Subcutaneous abdominal adipose tissue (tissue), 5 donors: Measurements from ENCODE around the gene NBL1.
"Not testable (repeated sequence)": the region's sequence is repeated elsewhere in the genome, so short reads cannot be mapped to it uniquely, and the experiment has no call there.

Experiments used
- H3K27ac ChIP-seq: one replicate; pipeline ENCODE4 v1.7.0; 2013; ENCODE audit warnings: low read depth, mild to moderate bottlenecking, inconsistent platforms, low read length, moderate library complexity
- H3K27me3 ChIP-seq, 5 donors: one replicate each; pipeline ENCODE4 v1.7.0; 2013; ENCODE audit warnings: low read length in 5 of 5, inconsistent platforms in 1 of 5; ENCODE audit not compliant: control insufficient read depth in 5 of 5, insufficient read depth in 4 of 5
- H3K36me3 ChIP-seq, 5 donors: one replicate each; pipeline ENCODE4 v1.7.0; 2013; ENCODE audit warnings: low read length in 5 of 5; ENCODE audit not compliant: control insufficient read depth in 5 of 5, insufficient read depth in 5 of 5
- H3K4me1 ChIP-seq, 5 donors: one replicate each; pipeline ENCODE4 v1.7.0; 2013; ENCODE audit warnings: low read length in 5 of 5, mild to moderate bottlenecking in 3 of 5, moderate library complexity in 1 of 5; ENCODE audit not compliant: control insufficient read depth in 5 of 5, insufficient read depth in 5 of 5
- H3K4me3 ChIP-seq, 5 donors: one replicate each; pipeline ENCODE4 v1.7.0; 2013; ENCODE audit warnings: low read length in 5 of 5, low read depth in 1 of 5
- H3K9ac ChIP-seq, 5 donors: one replicate each; pipeline ENCODE4 v1.7.0; 2013; ENCODE audit warnings: low read length in 5 of 5, mild to moderate bottlenecking in 4 of 5, moderate library complexity in 3 of 5
- H3K9me3 ChIP-seq, 5 donors: one replicate each; pipeline ENCODE4 v1.7.0; 2013; ENCODE audit warnings: low read length in 5 of 5; ENCODE audit not compliant: control insufficient read depth in 5 of 5
- donor health status: healthy.
- donor health status: healthy.
- donor health status: healthy.
- donor health status: healthy.
- donor health status: healthy.

Gene NBL1

DNA sequence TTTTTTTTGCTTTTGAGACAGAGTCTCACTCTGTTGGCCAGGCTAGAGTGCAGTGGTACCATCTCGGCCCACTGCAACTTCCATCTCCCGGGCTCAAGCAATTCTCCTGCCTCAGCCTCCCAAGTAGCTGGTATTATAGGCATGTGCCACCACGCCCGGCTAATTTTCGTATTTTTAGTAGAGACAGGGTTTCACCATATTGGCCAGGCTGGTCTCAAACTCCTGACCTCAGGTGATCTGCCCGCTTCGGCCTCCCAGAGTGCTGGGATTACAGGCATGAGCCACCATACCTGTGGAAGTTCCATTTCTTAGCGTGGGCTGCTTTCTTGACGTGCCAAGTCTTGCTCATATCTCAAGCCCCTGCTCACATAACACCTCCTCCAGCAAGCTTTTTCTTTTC lies 9.0 kb upstream of the NBL1 start:
- H3K27me3 ChIP-seq, H3K9ac ChIP-seq, H3K4me3 ChIP-seq, H3K27ac ChIP-seq, H3K9me3 ChIP-seq, H3K36me3 ChIP-seq, H3K4me1 ChIP-seq: not testable (repeated sequence)

GRCh38 chr1:19635646-19636045 lies 8.5 kb upstream of the NBL1 start:
- Histone ChIP-seq H3K9ac (no peak overlapping the region), H3K27me3 (no peaks in the 10 kb centered on the region), H3K9me3 (no peaks in the 10 kb centered on the region), H3K4me3 (no peak overlapping the region), H3K27ac (peak overlapping the region; percentile 2), H3K4me1 (peaks cover 0 to 9% (median 2%) of the 10 kb centered on the region in 5 donors), H3K36me3 (no peaks in the 10 kb centered on the region)

DNA sequence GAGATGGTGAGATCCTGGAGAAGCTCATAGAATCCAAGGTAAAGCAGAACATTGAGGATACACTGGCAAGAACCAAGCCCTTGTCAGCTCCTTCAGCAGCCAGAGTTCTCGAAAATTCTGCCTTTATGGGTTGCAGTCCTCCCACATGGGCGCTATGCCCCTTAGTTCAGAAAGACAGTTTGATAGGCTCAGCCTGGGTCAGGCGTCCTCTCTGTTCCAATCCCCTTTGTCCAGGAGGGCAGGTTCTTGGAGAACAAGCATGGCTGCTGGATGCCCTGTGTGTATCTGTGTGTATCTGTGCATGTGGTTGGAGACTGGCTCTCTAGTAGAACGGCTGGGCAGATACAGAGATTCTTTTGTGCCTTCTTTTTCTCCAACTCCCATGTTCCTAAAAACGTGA lies 8.0 kb upstream of the NBL1 start:
- H3K36me3 ChIP-seq, result no peaks in the 10 kb centered on the region
- H3K4me1 ChIP-seq, result peaks cover 0 to 10% (median 2%) of the 10 kb centered on the region in 5 donors
- H3K9ac ChIP-seq, result no peak overlapping the region
- H3K27me3 ChIP-seq, result no peaks in the 10 kb centered on the region
- H3K4me3 ChIP-seq, result no peak overlapping the region
- H3K27ac ChIP-seq, result peak overlapping the region; percentile 2
- H3K9me3 ChIP-seq, result no peaks in the 10 kb centered on the region

DNA sequence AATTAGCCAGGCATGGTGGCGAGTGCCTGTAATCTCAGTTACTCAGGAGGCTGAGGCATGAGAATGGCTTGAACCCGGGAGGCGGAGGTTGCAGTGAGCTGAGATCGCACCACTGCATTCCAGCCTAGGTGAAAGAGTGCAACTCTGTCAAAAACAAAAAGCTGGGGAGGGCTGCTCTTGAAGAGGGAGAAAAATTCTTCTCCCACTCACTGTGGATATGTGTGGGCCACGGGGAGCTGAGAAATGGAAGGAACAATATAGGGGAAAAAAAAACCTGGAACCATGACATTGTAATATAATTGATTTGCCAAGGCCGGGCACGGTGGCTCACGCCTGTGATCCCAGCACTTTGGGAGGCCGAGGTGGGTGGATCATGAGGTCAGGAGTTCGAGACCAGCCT lies 7.4 kb upstream of the NBL1 start:
- H3K4me3 ChIP-seq, H3K9ac ChIP-seq, H3K27ac ChIP-seq, H3K9me3 ChIP-seq, H3K36me3 ChIP-seq, H3K27me3 ChIP-seq: not testable (repeated sequence)
- H3K4me1 ChIP-seq, result peaks cover 0 to 10% (median 2%) of the 10 kb centered on the region in 5 donors

DNA sequence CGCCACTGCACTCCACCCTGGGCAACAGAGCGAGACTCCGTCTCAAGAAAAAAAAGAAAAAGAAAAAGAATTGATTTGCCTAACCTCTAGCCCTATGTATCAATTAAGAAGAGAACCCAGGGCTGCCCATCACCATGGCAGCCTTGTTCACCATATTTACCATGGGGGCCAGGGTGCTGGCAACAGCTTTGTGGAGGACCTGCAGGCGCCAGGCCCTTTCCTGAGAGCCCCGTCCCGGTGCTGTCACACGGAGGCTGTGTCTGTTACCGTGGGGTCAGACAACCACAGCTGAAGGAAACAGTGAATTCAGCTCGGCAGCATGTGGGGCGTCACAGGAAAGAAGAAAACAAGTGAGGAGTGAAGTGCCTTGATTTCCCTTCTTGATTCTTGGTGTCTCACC lies 6.5 kb upstream of the NBL1 start:
- H3K36me3 ChIP-seq, result no peaks in the 10 kb centered on the region
- peaks cover 0 to 10% (median 2%) of the 10 kb centered on the region in 5 donors for H3K4me1 ChIP-seq
- no peaks in the 10 kb centered on the region for H3K9me3 ChIP-seq
- H3K27ac ChIP-seq, result no peak overlapping the region
- H3K9ac ChIP-seq, result no peak overlapping the region
- H3K27me3 ChIP-seq, result no peaks in the 10 kb centered on the region
- H3K4me3 ChIP-seq, result no peak overlapping the region

- not testable (repeated sequence) for H3K9me3 ChIP-seq, H3K4me3 ChIP-seq, H3K9ac ChIP-seq, H3K36me3 ChIP-seq, H3K27me3 ChIP-seq, H3K27ac ChIP-seq
- peaks cover 4 to 18% (median 10%) of the 10 kb centered on the region in 5 donors for H3K4me1 ChIP-seq
These were observed 4.9 kb upstream of the NBL1 start for GRCh38 chr1:19639228-19639627.

GRCh38 chr1:19639999-19640362 lies 4.1 kb upstream of the NBL1 start:
- no peak overlapping the region for H3K27ac ChIP-seq

GRCh38 chr1:19640363-19641316 lies 3.5 kb upstream of the NBL1 start:
- no peaks in the 10 kb centered on the region for H3K27me3 ChIP-seq
- no peaks in the 10 kb centered on the region for H3K36me3 ChIP-seq
- no peak overlapping the region for H3K9ac ChIP-seq
- H3K4me3 ChIP-seq, result no peak overlapping the region
- H3K4me1 ChIP-seq, result peaks cover 4 to 28% (median 20%) of the 10 kb centered on the region in 5 donors
- no peaks in the 10 kb centered on the region for H3K9me3 ChIP-seq
- H3K27ac ChIP-seq, result no peak overlapping the region

More at GRCh38 chr1:19639999-19640362, 4.1 kb upstream of the NBL1 start:
- Histone ChIP-seq H3K36me3 (no peaks in the 10 kb centered on the region), H3K27me3 (no peaks in the 10 kb centered on the region), H3K4me1 (peaks cover 4 to 21% (median 13%) of the 10 kb centered on the region in 5 donors), H3K9me3 (no peaks in the 10 kb centered on the region), H3K9ac (no peak overlapping the region), H3K4me3 (no peak overlapping the region)

DNA sequence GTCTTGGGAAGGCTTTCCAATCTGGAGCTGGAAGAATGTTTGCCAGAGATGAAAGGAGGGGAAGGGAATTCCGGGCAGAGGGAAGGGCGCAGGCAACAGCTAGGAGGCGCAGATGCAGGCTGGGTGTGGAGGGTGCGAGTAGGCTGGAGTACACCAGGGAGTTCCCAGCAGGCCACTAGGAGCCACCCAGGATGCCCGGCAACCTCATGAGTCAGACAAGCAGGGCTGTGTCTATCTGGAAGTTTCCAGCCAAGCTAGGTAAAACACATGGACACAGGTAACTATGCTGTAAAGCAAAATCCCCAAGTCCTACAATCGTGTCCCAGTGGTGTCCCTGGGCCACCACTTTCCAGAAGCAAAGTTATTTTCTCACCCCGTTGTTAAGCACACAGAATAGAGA lies 990 bp upstream of the NBL1 start:
- peak overlapping the region; percentile 51 to 94 (median 67) for H3K4me3 ChIP-seq
- peak overlapping the region; percentile 48 to 85 (median 78) for H3K9ac ChIP-seq
- peak overlapping the region; percentile 76 for H3K27ac ChIP-seq
- no peaks in the 10 kb centered on the region for H3K27me3 ChIP-seq
- no peaks in the 10 kb centered on the region for H3K9me3 ChIP-seq
- peaks cover 7 to 47% (median 38%) of the 10 kb centered on the region in 5 donors for H3K4me1 ChIP-seq
- H3K36me3 ChIP-seq, result no peaks in the 10 kb centered on the region

DNA sequence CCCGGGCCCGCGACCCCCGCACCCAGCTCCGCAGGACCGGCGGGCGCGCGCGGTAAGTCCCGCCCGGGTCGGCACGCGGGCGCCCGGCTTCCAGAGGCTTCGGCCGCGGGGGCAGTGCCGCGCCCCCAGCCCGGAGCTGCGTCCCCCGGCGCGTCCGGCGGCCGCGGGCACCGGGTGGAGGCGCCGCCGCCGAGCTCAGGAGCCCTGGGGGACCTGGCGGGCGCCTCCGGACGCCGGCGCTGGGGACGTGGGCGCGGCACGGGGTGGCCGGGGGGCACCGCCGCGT lies 227 bp downstream of the NBL1 start:
- Histone ChIP-seq H3K27ac (peak overlapping the region; percentile 94), H3K9ac (peak overlapping the region in 4 of 5 donors; percentile 85 to 96 (median 92)), H3K36me3 (no peaks in the 10 kb centered on the region), H3K4me3 (peak overlapping the region in 4 of 5 donors; percentile 88 to 94 (median 94)), H3K4me1 (peaks cover 7 to 54% (median 47%) of the 10 kb centered on the region in 5 donors), H3K9me3 (no peaks in the 10 kb centered on the region), H3K27me3 (no peaks in the 10 kb centered on the region)
